Fibroblast of skin of right biceps (primary cell): ENCODE measurements around the gene GRIK3.

ENCODE experiments used
- DNase-seq: peaks from one replicate; pipeline ENCODE4 v3.0.0-alpha.2; 2013

The GRIK3 gene

DNA sequence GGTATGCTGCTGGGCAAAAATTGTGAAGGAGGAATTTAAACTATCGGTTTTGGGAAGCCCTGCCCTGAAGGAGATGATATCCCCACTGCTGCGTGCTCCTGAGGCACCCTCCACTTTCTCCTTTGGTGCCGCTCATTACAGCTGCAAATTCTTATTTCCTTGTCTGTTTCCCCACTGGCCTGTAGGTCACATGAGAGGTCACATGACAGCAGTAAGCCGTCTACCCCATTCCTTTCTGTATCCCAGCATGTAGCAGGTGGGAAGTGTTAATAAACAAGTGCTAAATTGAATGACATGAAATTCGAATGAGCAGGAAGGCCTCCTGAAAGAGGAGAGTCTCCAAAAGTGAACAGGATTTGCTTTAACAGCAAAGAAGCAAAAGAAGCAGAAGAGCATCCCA, 58.7 kb downstream of the GRIK3 start:
- DNase-seq, result no peak

DNA sequence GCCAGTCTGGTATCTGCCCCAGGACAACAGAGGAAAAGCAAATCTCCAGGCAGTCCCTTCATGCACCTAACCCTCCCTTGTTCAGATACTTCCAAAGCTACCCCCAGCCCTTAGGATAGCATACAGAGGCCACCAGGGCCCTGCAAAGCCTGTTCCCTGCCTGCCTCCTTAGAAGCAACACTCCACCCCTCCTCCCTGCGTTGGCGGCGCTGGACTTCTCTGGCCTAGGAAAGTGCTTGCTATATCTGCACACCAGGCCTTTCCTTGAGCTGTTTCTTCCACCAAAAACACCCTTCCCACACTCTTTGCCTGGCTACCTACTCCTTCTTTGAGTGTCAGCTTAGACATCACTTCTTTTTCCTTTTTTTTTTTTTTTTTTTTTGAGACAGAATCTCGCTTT, 61.3 kb downstream of the GRIK3 start:
- no peak for DNase-seq

DNA sequence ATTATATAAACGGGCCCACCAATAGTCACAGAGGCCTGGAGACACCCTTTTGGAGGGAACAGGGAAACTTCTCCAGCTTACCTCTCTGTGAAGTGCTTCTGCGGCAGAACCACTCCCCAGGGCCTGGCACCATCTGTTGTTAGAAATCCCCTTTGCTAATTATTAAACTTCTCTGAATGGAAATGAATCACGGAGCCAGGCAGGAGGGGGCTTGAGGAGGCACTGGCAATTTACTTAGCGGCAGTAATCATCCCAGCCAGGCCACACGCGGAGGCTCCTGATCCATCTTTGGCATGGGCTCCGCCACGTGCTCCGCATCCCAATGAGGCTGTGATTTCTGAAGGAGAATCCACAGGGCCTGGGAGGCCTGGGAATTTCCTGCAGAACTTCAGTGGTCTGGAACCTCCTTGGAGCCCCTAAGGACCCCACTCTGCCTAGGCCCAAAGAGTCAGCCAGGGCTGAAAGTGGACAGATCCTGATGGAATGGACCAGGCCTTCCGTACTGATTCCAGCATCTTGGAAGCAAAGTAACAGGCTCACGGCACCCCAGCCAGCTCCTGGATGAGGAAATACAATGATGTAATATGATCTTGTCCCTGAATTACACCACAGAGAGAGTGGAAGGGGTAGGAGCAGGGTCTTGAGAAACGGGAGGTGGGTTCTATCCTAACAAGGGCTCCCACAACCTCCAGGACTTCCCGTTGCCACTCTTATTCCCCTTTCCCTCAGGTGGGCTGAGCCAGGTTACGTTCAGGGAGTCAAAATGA, 62.3 kb downstream of the GRIK3 start:
- DNase-seq, result no peak

DNA sequence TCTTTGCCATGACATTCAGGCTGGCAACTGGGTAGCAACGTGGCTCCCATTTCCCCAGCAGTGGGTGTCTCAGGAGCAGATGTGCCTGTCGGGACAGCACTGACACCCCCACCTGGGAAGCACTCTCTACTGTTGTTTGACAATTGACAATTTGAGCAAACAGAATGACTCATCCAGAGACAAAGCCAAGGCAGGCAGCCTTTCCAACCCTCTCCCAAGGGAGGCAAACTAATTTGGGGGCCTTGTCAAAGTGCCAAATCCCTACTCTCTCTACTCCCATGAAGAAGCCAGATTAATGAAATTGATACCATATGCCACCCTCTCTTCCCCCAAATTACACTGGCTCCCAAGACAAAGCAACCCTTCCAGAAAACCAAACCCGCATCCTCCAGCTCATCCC, 65.6 kb downstream of the GRIK3 start:
- no peak for DNase-seq

DNA sequence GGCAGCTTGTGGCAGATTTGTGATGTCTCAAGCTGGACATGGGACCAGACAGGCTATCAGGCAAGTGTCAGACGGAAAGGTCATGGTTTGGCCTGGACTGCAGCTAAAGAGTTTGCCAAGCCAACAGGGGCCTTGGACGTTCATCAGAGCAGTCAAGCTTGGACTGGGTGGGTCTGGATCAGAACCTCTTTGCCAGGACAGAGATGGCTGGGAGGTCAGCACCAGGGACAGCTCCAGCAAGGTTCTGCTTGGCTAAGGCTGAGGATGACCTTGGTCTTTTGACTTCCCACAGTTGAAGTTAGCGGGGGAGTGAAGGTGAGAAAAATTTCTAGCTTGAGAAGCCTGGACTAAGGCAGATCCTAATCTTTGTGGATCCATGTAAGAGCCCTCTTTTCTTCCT, 68.1 kb downstream of the GRIK3 start:
- no peak for DNase-seq

DNA sequence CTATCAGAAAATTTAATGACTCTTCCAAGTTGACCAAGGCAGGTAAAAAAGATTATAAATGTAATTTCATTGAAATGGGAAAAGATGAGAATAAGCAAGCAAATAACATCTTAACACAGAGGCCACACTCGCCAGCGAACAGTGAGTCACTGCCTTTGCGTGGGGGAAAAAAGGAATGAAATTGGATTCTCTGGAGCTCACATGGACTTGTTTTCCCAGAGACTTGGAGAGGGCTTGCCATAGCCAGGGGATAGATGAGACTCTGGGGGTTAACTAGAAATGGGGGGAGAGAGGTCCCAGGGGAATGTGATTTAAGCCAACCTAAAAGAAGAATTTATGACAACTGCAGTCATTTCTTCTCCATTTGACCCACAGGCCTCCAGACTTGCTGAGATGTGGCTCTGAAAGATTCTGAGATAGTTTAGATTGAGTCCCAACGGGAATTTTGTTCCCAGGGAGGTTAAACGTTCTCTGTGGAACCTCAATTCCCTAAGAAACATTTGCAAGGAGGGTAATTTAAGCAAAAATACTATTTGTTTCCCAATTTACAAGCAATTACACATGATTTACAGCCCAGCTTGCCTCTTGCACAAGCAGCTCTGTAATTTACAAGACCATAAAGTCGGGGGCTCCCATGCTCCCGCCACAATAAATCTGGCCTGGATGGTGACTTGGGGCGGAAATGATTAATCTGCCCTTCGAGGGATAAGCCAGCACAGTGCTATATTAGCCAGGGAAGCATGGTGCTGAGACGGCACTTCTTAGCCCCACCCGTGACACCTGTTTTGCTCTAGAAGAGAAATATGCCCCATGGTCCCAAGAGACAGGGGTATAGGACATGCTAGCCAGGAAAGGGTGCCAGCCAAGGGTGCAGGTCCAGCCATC, 68.8 kb downstream of the GRIK3 start:
- DNase-seq, result no peak

DNA sequence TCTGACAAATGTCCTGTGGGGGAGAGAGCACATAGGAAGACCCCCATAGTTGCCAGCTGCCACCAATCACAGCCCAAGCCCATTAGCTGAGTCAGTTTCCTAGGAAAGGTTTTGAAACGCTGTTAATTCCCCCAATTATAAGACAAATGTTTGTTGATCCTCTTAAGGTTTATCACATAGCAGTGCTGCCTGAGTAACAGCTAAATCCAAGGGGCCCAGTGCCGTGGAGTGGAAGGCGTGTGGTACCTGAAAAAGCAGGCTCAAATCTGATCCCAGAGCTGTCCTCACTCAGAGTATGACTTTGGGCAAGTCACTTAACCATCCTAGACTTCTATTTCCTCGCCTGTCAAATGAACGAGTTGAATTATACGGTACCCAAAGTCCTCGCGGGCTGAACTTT, 69.5 kb downstream of the GRIK3 start:
- DNase-seq, result no peak

DNA sequence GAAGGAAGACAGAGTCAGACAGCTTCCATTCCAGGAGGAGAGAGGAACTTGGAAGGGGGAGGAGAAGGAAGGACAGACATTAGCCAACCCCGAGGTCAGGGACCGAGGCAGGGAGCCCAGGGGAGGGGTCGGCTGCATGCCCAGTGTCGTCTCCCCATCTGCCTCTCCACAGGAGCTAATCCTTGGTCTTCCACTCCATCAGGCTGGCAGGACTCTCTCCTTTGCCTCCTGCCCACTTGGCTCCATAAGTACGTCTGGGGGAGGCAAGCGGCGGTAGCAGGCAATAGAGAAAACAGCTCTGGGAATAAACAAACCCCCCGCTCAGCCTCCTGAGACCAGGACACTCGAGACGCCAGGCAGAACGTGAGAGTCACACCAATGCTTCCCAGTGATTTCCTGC, 71.3 kb downstream of the GRIK3 start:
- no peak for DNase-seq

DNA sequence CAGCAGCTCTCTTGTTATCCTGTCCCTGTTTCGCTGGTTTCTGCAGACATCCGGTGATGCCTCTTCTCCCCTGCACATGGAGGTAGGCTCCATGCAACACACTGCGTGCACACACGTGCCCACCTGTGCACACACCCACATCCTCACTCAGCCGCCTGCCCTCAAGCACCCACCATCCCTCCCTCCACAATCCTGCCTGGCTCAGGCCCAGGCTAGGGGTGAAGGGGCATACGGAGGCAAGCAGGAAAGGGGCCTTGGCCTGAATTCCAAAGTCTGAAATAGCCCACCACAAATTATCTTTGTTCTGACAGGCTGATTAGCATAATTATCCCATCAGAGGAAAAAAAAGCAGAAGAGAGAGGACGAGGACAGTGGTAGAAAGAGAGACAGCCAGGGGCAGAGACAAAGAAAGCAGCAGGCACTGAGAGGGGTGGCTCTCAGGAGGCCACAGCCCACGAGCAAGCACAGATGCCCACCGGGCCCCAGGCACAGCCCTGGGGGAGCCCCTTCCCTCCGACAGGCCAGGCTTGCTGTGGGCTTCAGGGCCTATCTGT, 73.2 kb downstream of the GRIK3 start:
- no peak for DNase-seq

GRCh38 chr1:36956570-36956969, 77.7 kb downstream of the GRIK3 start:
- DNase-seq, result no peak

- no peak for DNase-seq
Observed at GRCh38 chr1:36955016-36955415, 79.3 kb downstream of the GRIK3 start.

DNA sequence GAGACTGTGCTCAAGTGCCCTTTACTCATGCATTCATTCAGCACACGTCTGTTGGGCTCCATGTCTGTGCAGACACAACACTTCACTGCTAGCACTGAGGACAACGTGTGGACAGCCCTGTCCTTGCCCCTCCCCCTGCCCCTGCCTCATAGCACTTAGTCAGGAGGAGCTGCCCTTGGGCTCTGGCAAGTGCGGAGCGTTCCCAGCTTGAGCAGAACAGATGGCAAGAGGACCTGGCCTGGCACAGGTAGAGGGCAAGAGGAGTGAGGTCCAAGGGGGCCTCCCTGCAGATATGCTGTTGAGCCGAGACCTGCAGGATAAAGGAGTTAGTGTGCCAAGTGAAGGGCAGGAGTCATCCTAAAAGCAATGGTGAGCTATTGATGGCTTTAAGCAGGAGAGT, 81.3 kb downstream of the GRIK3 start:
- DNase-seq, result no peak

GRCh38 chr1:36951761-36952160, 82.6 kb downstream of the GRIK3 start:
- DNase-seq, result no peak

DNA sequence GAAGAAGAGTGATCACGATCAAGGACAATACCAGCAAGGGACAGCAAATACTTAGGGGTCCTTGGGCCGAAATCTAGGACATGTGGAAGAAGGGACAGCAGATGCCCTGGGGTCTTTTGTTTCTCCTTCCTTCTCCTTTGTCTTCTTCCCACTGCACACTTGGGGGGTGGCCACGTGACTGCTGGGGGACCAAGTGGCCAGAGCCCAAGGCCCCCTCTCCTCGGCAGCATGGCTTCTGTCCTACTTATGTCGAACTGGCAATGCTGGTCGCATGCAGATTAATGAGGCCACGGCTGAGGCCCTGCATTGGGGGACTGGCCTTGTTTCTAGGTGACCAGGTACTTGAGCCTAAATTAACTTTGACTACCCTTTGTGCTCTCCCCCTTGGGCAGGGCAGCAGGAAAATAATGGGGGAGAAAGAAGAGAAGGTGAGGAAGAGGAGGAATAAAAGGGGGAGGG, 83.0 kb downstream of the GRIK3 start:
- no peak for DNase-seq

- no peak for DNase-seq
Observed at GRCh38 chr1:36950604-36951291, 83.6 kb downstream of the GRIK3 start.

DNA sequence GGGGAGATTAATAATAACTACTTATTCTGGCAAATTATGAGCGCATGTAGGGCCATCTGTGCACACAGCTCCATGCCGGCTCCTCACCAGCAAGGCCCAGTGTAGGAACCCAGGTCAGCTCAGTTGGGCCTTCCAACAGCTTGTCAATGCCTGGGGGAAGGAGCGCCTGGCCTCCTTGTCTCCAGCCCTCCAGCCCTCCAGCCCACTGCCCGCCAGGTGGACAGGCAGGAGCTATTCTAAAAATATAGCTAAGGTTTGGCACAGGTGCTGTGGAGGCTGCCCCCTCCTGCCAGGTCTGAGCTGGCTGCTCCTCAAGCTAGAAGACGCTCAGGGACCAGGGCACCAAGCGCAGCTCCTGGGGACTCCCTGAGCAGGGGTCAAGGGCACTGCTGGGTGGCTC, 85.7 kb downstream of the GRIK3 start:
- no peak for DNase-seq

- DNase-seq, result no peak
Observed at GRCh38 chr1:36948147-36948546, 86.2 kb downstream of the GRIK3 start.

- no peak for DNase-seq
Observed at GRCh38 chr1:36947384-36947783, 86.9 kb downstream of the GRIK3 start.

DNA sequence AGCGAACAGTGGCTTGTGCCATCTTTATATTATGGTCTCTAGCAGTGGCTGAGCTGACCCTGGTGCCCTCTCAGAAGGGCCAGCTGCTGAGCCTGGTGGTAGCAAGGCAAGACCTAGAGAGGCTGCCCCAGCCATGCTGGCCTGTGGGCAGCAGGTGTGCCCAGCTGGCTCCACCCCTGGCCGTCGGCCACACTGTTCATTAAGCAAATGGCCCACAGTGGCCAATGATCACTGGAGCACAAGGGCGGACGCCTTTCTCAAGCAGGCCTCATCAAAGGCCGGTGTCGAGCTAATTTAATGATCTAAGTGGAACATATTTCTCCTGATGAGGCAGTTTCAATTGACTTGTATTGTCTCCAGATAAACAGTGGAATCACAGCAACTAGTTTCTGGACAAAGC, 89.4 kb downstream of the GRIK3 start:
- no peak for DNase-seq

DNA sequence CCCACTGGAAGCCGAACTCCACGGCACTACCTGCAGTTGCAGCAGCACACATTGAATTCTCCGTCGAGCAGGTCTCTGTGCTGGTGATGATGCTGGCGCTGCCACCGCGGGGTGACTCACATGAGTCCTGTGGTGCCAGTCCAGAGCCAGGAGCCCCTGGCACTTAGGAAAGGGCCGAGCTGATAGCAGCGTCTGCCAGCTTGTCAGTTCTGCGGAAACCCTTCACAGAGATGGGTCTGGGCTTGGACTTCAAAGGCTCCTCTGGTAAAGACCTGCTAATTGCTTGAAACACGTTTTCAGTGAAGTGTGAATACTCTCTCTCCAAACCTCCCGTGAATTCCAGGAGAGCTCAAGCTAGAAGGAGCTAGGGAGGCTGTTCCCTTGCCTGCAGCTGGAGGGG, 92.2 kb downstream of the GRIK3 start:
- no peak for DNase-seq

DNA sequence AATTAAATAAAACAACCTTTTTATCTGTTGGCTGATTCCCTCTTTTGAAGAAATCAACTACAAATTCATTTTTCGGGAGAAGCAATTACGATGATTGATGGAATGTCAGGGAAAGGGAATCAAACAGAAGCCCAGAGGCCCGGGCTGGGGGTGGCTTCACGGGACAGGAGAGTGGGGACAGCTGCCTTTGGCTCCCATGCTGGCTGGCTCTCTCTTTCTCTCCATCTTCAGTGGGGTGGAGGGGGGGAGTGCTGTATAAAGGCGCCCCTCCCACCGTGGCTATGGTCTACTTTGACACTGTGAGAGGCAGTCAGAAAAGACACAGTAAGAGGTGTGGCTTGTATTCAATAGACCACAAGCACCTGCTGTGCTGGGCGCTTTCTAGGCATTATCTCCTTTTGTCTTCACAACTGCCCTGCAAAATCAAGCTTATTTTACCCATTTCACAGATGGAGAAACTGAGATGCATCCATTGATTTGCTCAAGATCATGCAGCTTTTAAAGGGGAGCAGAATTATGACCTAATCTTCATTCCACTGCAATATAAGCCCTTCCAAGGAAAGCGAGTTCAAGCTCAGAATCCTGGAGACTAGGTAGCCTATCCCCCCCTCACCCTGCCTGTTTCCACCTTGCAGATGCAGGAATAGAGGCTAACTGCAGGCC, 92.9 kb downstream of the GRIK3 start:
- no peak for DNase-seq

DNA sequence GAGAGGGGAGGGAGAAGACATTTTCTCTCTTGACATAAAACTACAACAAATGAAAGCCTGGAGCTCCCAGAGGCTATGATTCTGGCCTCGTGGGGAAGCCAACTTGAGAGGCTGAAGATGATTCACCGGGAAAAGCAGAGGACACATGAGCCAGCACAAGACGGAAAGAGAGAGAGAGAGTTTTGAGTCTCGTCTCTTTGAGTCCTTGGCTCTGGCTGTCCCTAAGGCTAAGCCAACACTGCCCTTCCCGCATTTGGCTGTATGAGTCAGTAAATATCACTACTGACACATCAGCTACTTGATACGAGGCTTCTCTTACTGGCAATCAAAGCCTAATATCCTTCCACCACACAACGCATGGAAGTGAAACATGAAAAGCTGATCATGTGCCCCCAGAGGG, 95.5 kb downstream of the GRIK3 start:
- DNase-seq, result no peak

DNA sequence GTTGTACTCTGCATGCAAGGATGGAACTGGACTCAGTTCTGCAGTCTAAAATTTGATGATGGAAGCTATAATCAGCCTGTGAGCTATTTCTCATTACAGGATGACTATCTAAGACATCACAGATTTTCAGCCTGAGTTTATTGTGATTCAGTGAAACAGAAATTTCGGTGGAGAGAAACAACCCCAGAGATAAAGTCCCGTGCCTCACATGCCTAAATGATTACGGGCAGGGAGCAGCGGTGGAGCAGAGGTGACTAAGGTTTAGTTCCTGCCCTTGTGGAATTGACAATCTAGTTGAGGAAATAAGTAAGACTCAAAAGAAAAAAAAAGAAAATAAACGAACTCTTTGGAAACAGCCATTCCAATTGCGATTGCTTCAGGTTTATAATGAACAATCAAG, 96.9 kb downstream of the GRIK3 start:
- DNase-seq, result no peak
